Right lobe of liver (tissue), 4 donors: Measurements from ENCODE around the gene FOXN1.

Experiments used
- POLR2A ChIP-seq: fragments of 450-650 bp; IDR thresholded peaks from one replicate; pipeline ENCODE4 v1.6.1; 2017; ENCODE audit warnings: antibody characterized with exemption, mild to moderate bottlenecking
- TF ChIP-seq, protein P1 (sequence below), 4 donors: fragments of 200-600 bp in 3 of 4; fragments of 450-650 bp in 1 of 4; IDR thresholded peaks; one replicate each; pipeline versions ENCODE4 v1.5.1 to v1.8.0; 2016 to 2022; ENCODE audit warnings: antibody characterized with exemption in 4 of 4, mild to moderate bottlenecking in 2 of 4
- donor health status: DM: no; HTN: no; CAD: no.
- donor health status: DM: no; HTN: no; CAD: no.
- donor health status: DM: no; HTN: yes; CAD: no.

GRCh38 chr17:28484296-28484695 is 21.9 kb upstream of the FOXN1 start:
- TF ChIP-seq, protein P1, sequence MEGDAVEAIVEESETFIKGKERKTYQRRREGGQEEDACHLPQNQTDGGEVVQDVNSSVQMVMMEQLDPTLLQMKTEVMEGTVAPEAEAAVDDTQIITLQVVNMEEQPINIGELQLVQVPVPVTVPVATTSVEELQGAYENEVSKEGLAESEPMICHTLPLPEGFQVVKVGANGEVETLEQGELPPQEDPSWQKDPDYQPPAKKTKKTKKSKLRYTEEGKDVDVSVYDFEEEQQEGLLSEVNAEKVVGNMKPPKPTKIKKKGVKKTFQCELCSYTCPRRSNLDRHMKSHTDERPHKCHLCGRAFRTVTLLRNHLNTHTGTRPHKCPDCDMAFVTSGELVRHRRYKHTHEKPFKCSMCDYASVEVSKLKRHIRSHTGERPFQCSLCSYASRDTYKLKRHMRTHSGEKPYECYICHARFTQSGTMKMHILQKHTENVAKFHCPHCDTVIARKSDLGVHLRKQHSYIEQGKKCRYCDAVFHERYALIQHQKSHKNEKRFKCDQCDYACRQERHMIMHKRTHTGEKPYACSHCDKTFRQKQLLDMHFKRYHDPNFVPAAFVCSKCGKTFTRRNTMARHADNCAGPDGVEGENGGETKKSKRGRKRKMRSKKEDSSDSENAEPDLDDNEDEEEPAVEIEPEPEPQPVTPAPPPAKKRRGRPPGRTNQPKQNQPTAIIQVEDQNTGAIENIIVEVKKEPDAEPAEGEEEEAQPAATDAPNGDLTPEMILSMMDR (IDR thresholded peaks at IDR 0.05), result no peak
- no peak for TF ChIP-seq POLR2A
